Activated CD4-positive, CD25-positive, alpha-beta regulatory T cell treated with anti-CD3 and anti-CD28 coated beads, Interleukin-2, amount 50 U/mL, for 16 hours (primary cell): ENCODE data around the gene GPSM1.

Experiments
- DNase-seq: peaks from one replicate; pipeline ENCODE4 v3.0.0-alpha.2; 2020; ENCODE audit warnings: low read depth, low spot score

The GPSM1 gene

DNA sequence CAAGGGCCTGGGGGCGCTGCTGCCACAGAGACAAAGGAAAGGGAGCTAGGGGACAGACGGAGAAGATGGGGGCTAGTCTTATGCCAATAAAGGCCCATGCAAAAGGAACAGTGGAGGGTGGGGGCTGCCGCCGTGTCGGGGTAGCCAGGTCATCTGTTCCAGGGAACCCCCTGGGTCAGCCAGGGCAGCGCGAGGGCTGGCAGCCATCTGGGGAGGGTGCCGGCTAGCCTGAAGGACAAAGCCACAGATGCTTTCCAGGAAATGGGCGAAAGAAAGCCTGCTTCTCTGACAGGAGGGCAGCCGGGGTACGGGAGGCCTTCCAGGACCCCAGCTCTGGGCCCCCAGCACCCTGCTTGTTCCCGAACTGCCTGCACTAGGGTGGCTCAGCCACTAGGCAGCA lies 47.8 kb downstream of the GPSM1 start:
- DNase-seq = no peak

DNA sequence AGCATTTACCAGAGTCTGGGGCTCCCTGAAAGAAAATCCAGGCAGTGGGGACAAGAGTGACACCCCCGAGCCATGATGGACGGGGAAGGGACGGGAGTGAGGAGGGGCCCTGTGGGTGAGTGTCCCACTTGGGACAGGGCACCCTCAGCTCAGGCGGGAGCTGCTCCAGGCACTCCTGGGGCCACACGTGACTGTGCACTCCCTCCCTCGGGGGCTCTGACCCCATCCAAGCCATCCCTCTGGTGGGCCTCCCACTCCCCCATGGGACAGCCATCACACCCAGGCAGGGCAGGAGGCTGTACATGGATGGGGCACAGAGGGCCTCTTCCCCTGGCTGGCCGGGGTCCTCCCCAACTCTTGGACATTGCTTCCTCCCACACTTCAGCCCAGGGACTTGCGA lies 49.1 kb downstream of the GPSM1 start:
- DNase-seq = no peak

DNA sequence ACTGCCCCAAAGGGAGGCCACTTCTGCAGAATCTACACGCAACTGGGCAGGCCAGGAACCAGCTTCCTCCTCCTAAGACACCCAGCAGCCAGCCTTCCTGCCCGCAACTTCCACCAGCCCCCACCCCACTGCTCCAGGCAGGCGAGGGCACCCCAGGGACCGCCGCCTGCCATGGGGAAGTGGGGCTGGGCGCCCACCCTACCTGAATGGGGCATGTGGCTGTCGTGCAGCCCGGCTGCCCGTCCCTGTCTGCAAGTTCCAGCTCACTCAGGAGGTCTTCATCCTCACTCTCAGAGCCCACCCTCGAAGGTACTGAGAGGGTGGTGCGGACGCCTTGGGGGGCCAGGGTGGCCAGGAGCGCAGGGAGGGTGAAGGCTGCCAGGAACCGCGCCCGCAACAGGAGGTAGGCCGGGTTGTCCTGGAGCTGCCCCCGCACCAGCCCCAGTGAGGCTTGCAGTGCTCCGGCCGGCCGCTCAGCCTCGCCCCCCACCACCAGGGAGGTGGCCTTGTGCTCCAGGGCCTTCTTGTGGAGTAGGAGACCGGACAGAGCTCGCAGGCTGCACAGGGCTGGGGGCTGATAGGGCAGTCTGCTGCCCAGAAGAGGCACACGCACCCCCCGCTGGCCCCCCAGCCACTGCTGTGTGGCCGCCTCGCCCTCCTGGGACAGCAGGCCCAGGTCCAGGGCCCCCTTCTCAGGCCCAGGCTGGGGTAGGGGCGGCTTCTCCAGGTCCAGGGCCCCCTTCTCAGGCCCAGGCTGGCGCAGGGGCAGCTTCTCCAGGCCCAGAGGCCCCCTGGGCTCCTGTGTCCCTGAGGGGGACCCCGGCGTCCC lies 50.2 kb downstream of the GPSM1 start:
- no peak for DNase-seq

DNA sequence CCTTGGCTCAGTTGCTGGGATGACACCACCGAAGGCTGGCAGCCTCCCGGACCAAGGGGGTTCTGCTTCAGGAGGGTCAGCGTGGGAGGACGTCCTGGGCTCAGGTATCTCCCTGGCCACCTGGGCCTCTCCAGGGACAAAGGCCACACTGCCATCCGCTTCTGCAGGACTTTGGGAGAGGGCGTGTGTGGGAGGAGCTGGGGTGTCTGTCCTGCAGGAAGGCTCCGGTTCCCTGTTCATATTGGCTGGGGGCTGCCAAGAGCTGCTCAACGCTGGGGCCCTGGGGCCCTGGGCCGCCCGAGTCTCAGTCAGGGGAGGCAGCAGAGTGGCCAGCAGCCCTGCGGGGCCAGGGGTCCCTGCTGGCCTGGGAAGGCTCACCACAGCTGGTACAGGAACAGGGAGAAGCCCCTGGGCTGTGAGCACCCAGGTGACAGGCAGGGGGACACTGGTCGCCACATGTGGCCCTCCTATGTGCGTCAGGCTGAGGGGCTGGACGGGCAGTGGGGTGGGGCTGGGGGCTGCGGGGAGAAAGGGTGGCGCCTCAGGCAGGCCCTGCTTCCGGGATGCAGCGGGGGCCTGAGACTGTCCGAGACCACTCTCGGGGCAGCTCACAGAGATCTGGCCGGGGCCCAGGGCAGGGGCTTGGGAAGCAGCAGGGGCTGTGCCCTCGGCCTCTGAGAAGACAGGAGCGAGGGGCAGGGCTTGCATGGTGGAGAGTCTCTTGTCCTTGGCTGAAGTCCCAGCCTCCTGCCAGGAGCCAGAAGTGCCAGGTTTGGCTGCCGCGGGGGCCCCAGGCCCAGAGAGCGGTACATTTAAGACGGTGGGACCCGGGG lies 51.0 kb downstream of the GPSM1 start:
- no peak for DNase-seq

DNA sequence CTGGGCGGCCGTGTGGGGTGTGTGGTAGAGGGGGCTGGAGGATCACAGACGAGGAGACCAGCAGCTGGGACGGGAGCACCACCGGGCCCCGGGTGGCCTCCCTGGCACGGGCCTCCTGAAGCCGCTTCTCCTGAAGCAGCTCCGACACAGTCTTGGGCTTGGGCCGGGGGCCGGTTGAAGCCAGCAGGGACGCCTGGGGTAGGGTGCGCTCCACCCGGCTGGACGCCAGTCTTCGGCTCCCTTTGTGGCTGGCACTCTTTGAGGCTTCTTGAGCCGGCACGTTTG lies 51.6 kb downstream of the GPSM1 start:
- DNase-seq = no peak

DNA sequence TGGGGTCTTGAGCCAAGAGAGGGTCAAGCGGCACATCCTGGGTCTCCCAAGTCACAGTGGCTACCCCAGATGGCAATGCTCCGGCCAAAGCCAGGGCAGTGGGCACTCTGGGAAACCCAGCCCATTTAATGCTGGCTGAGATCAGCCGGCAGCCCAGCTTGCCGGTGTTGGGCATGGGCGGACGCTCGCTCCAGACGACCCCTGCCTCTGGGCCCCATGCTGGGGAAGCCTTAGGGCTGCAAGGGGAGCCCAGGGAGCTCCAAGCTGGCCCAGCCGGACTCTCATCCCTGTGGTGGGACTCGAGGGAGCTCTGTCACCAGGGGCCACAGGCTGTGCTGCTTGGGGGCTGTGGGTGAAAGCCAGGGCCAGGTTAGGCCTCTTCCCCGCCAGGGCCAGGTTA lies 52.1 kb downstream of the GPSM1 start:
- no peak for DNase-seq

DNA sequence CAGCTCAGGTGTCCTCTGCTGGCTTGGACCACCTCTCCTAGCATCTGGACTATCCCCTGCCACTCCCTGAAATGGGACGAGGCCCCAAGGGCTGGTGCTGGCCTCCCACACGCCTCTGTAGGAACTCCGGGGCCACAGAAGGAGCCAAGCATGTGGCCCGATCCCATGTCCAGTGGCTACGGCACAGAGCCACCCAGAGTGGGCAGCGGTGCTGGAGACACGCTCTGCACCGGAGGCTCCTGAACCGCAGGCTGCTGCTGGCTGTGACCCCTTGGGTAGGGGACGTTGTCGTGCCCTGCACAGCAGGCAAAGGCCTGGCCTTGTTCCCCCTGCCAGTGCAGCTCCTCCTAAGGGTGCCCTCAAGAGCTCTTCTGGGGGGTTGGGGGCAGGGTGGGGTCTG lies 52.6 kb downstream of the GPSM1 start:
- no peak for DNase-seq

DNA sequence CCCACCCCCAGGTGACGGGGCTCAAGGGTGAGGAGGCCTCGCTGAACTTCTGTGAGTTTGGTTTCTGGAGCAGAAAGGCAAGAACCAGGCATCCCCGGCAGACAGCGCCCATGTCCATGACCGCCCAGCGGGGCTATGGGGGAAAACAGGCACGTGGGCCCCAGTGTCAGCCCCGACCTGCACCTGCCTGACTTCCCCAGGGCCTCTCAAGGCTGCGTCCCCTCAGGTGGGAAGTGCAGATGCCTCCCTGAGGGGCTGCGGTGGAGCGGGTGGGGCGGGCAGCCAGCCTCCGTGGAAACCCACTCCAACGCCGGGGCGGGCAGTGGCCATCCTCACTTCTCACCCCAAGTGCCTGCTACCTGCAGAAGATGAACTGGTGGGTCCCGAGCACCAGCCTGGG lies 53.0 kb downstream of the GPSM1 start:
- no peak for DNase-seq

DNA sequence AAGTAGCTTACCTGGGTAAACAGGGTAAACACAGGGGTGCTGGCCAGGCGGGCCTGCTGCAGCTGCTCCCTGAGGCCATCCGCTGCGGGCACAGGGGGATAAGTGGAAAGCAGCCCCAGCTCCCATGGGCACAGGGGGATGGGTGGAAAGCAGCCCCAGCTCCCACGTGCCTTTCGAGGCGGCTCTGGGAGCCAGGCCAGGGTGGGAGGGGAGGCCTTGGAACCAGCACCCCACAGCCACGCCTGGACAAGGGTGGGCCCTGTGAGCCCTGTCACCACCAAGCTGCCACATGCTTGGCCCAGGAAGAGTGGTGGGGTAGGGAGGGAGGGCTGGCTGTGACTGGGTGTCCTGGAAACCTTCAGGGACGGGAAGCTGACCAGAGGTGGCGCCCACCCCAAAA lies 54.0 kb downstream of the GPSM1 start:
- DNase-seq = no peak

DNA sequence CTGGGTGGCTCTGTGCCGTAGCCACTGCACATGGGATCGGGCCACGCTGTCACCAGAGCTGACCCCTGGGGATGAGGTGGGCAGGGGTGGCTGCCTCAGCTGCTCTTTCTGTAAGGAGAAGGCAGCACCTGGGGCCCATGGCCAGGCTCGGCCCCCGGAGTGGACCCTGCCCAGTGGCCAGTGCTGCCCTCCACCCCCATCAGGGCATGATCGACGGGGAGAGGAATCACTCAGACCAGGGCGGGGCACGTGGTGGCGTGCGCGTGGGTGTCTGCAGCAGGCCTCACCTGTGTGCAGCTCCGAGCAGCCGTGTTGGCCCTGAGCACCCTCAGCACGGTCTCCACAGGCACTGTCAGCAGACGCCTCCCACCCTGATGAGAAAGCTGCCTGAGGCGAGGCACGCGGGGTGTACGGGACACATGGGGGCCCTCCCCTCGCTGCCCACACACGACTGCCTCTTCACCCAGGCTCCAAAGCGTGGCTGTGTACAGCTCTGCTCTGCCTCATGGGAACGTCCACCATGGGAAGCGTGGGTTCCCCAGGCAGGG lies 54.7 kb downstream of the GPSM1 start:
- DNase-seq = no peak

DNA sequence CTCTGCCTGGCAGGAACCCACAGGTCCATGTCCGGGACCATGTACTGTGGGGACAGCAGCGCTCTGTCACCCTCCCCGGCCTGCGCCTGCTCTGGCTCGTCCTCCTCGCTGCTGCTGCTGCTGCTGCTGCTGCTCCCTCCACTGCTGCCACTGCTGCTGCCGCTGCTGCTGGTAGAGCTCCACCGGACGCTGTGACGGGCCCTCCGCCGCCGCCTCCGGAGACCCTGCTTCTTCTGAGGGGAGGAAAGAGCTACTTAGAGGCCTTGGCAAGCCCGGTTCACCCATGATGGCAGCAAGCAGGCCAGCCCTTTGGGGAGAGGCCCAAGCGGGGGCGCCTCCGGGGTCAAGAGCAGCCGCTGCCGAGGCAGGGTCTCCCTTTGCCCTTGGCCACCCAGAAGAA lies 56.1 kb downstream of the GPSM1 start:
- DNase-seq = no peak

DNA sequence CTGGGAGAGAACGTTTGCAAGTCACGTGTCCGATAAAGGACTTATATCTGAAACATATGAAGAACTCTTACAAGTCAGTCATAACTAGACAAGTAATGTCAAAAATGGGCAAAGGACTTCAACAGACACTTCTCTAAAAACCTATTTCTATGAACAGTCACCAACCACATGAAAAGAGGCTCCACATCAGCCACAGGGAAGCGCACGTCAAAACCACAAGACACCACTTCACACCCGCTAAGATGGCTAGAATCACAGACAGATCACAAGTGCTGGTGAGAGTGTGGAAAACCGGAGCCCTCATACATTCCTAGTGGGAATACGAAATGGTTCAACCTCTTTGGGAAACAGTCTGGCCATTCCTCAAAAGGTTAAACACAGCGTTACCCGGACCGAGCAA lies 57.7 kb downstream of the GPSM1 start:
- DNase-seq = no peak

DNA sequence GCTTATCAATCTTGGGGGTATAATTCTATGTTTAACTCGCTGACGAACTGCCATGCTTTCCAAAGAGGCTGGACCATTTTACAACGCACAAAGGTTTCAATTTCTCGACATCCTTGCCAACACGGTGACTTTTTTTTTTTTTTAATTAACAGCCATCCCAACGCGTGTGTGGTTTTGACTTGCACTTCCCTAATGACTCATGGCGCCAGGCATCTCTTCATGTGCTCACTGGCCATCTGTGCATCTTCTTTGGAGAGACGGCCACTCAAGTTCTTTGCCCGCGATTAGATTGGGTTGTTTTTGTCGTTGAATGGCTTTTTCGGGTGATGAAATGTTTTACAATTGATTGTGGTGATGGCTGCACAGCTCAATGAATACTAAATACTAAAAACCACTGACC lies 58.7 kb downstream of the GPSM1 start:
- no peak for DNase-seq

DNA sequence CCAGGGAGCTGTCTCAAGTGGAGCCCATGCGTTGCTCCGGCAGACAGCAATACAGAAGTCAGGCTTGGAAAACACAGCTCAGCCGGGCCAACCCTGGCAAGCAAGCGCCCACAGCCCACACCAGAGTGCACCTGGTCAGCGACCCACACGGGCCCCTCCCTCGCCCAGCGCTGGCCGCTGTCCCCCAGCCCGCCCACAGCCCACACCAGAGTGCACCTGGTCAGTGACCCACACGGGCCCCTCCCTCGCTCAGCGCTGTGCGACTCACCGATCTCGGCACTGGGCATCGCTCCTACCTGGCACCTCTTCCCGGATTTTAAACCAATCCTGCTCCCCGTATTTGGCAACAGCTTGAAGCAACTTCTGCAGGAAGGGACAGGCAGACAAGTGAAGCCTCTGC lies 59.9 kb downstream of the GPSM1 start:
- no peak for DNase-seq

DNA sequence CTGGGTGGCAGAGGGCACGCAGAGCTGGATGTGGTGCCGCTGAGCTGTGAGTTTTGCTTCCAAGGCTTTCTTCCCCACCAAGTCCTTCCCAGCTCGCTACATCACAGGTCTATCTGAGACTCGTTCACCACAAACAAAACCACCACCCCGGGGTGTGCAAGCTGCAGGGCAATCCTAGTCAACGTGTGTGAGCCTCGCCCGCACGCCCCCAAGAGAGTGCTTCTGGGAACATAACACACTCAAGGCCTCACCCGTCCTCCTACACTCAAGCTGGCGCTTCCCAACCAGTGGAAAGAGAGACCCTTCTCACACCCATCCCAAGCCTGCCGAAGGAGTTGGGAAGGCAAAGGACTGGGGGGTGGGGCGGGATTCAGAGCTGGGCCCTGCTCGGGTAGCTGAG lies 62.1 kb downstream of the GPSM1 start:
- no peak for DNase-seq

DNA sequence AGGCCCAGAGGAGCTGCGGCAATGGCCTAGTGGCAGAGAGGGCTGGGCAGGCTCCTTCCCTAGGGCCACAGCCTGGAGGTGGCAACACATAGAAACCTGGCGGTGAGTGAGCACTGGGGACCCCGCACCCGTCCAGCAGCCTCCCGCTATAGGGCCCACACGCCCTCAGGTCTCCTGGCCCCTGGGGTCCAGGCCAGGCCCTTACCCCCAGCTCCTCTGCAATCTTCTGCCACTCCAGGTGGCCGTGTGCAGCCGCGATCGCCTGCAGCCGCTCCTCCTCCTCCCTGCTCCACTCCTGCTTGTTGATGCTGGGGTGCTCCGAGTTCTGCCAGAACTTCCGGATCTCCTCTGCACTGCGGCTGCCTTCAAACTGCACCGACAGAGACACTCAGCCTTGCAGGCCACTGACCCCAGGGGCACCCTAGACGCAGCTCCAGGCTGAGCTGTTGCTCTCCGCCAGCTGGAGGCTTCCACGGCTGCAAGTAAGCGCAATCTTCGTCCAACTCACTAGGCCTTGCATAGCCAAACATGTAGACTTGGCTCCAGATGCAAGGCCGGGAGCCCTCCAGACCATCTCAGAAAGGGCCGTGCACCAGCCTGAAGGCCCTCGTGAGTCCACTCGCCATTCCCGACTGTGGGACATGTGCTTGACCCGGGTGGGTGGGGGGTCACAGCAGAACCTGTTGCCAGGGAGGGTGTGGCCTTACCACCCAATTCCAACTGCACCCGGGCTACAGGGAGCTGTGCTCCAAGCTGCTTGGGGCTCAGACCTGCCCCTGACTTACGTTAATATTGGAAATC lies 64.6 kb downstream of the GPSM1 start:
- DNase-seq = no peak

DNA sequence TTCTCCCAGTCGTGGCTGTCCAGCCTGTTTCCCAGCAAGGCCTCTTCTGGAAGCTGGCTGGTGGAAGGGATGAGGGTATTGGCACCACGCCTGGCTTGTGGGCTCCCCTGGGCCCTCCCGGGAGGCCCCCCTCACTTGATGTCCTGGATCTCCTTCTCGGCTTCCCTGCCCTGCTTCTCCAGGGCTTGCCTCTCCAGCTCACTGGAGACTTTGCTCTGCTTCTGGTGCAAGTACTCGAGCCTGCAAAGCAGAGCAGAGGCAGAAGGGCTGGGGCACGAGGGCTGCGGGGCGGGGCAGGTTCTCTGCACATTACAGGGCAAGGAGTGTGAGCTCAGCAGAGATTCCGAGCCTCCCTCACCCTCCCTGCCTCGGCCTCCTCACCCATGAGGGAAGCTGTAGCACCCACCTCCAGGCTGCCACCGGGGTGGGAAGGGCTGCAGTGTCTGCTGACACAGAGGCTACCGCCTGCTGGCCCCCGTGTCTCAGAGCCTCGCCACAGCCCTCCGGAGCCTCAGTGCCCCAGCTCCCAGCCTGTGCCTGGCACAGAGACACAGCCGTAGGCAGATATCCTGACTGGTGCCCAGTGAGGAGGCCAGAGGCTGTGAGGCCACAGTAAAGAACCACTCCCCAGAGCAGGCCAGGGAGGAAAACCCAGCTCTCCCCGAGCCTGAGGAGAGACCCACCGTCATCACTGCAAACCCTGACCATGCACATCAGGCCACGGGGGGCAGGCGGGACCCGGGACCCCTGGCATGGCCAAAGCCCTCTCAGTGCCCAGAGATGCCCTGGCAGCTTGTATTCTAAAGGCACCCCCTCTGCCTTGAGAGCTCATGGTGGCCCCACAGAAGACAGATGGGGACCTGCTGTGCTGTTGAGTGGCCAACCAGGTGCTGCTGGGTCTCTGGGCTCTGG lies 65.5 kb downstream of the GPSM1 start:
- no peak for DNase-seq

DNA sequence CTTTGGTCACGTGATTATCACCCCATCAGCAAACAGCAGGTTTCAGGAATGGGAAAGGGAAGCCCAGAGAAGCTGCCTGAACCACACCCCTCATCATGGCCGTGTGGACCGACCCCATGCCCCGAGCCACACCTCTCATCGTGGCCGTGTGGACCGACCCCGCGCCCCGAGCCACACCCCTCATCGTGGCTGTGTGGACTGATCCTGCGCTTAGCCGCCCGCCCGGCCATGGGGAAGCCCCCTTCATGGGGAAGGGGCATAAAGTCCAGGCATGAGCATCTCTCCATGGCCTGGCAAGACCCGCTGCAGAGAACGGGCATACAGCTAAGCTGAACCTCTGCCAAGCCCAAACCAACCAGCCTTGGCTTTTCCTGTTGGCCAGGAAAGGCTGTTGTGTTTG lies 66.2 kb downstream of the GPSM1 start:
- no peak for DNase-seq

DNA sequence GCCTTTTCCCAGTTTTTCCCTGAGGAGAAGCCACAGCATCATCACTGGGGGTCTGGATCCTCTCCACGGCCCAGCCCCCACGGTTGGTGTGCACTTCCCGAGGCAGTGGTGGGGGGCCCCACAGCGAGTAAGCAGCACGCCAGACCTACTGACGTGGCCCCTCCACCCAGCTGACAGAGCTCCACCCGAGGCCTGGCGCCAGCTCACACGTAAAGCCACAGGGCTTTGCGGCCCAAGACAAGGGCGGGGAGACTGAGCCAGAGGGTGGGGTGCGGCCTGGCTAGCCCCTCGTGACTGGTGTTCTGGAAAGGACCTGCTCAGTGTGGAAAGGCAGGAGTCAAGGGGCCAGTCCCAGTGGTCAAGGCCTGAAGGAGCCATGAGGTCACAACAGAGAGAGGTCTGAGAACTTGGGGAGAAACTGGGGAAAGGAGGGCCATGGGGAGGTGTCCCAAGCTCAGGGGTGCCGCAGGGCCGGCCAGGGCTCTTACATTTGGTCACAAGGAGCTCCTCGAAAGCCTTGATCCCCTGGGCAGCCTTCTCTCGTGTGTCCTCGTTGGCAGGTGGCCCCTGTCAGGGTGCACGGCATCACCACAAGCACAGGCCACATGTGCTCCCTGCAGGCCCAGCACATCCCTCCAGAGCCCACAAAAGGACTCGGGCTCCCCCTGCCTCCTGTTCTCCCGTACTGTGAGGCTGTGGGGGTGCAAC lies 67.1 kb downstream of the GPSM1 start:
- no peak for DNase-seq

DNA sequence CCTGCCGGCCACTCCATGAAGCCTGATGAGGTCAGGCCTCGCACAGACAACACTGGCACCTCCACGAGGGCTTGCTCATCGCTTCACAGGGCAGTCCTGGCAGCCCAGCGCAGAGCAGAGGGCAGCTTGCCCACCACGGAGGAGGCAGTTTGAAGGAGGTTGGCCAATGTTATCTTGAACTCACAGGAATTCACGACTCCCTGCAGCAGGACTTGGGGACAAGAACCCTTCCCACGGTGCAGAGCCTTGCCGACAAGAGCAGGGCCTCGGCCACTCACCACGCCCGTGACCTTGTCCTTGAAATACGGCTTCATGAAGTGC lies 67.6 kb downstream of the GPSM1 start:
- no peak for DNase-seq
